B cell (primary cell): Measurements from ENCODE around the gene ANO9. TPM values are rescaled to one million over a fixed set of nuclear protein-coding genes. Genes with fewer than 3 reads are reported as not detected.
"Not testable (repeated sequence)": the region's sequence is repeated elsewhere in the genome, so short reads cannot be mapped to it uniquely, and the experiment has no call there.

ENCODE experiments used
- ATAC-seq: fragments of 200-7000 bp; cut with Tn5 transposase; one replicate; pipeline ENCODE4 v1.10.0; 2021; ENCODE audit warnings: low read depth, mild to moderate bottlenecking, moderate number of reproducible peaks, moderate library complexity
- CTCF ChIA-PET: fragments of 350-600 bp; sonication (Branson Sonifier 250); formaldehyde crosslinking; loops from one replicate; lab custom pipeline; 2021; ENCODE audit warnings: antibody characterized with exemption, inconsistent platforms; lab: Charles Lee
- POLR2A ChIA-PET: fragments of 350-600 bp; sonication (Branson Sonifier 250); formaldehyde crosslinking; loops from one replicate; lab custom pipeline; 2021; ENCODE audit warnings: antibody characterized with exemption; lab: Charles Lee
- DNase-seq: peaks from one replicate; pipeline ENCODE4 v3.0.0; 2013
- H2AFZ ChIP-seq: 2 replicates; pipeline ENCODE4 v1.6.1; 2012; ENCODE audit warnings: mild to moderate bottlenecking, low read depth, low read length; ENCODE audit not compliant: insufficient read depth, poor library complexity, severe bottlenecking
- H3K27ac ChIP-seq, 2 donors: 1 replicate in 1 of 2; 2 replicates in 1 of 2; pipeline ENCODE4 v1.5.1; 2012 to 2013; ENCODE audit warnings: low read length in 2 of 2, mild to moderate bottlenecking in 2 of 2, moderate library complexity in 1 of 2
- H3K27me3 ChIP-seq, 4 experiments: fragments of 200-600 bp in 1 of 4; sonication (generic) in 1 of 4; replicated peaks in 1 of 4; 1 replicate in 2 of 4; 2 replicates in 2 of 4; pipeline versions ENCODE4 v1.6.1 to v1.7.0; 2013 to 2016; ENCODE audit warnings: low read length in 3 of 4, mild to moderate bottlenecking in 2 of 4, mixed read lengths in 1 of 4, moderate library complexity in 1 of 4; ENCODE audit not compliant: insufficient read depth in 4 of 4, control insufficient read depth in 3 of 4; ENCODE audit errors: control extremely low read depth in 1 of 4
- H3K36me3 ChIP-seq, 2 experiments: replicated peaks in 1 of 2; 1 replicate in 1 of 2; 2 replicates in 1 of 2; pipeline versions ENCODE4 v1.6.1 to v1.7.1; 2013; ENCODE audit warnings: low read length in 1 of 2; ENCODE audit not compliant: insufficient read depth in 2 of 2, control insufficient read depth in 1 of 2; ENCODE audit errors: control extremely low read depth in 1 of 2, extremely low read depth in 1 of 2
- H3K4me1 ChIP-seq, 2 donors: fragments of 200-600 bp in 1 of 2; sonication (generic) in 1 of 2; 1 replicate in 1 of 2; 2 replicates in 1 of 2; pipeline versions ENCODE4 v1.5.1 to v1.6.1; 2013 to 2017; ENCODE audit warnings: low read length in 2 of 2; ENCODE audit not compliant: control insufficient read depth in 2 of 2, insufficient read depth in 2 of 2
- H3K4me2 ChIP-seq: replicated peaks from 2 replicates; pipeline ENCODE3; 2012; ENCODE audit warnings: mild to moderate bottlenecking, low read depth, low read length; ENCODE audit not compliant: poor library complexity, severe bottlenecking
- H3K4me3 ChIP-seq, 5 experiments: fragments of 200-600 bp in 1 of 5; sonication (generic) in 1 of 5; 1 replicate in 3 of 5; 2 replicates in 2 of 5; pipeline versions ENCODE4 v1.5.1 to v1.7.0; 2011 to 2016; ENCODE audit warnings: low read length in 4 of 5, mild to moderate bottlenecking in 4 of 5, low read depth in 2 of 5, control low read depth in 1 of 5, moderate library complexity in 1 of 5; ENCODE audit not compliant: insufficient read depth in 1 of 5; ENCODE audit errors: control extremely low read depth in 1 of 5, extremely low read depth in 1 of 5
- H3K79me2 ChIP-seq: fragments of 200-600 bp; sonication (generic); one replicate; pipeline ENCODE4 v1.6.0; 2016; ENCODE audit warnings: low read length; ENCODE audit not compliant: control insufficient read depth, insufficient read depth
- H3K9ac ChIP-seq: fragments of 200-600 bp; sonication (generic); 2 replicates; pipeline ENCODE4 v1.6.1; 2017; ENCODE audit warnings: mild to moderate bottlenecking, low read length, moderate library complexity
- H3K9me3 ChIP-seq, 3 donors: one replicate each; pipeline versions ENCODE4 v1.6.1 to v1.7.1; 2013; ENCODE audit warnings: low read length in 2 of 3; ENCODE audit not compliant: control insufficient read depth in 2 of 3, insufficient read depth in 1 of 3; ENCODE audit errors: control extremely low read depth in 1 of 3
- H4K20me1 ChIP-seq: 2 replicates; pipeline ENCODE4 v1.6.0; 2012; ENCODE audit warnings: mild to moderate bottlenecking, low read length; ENCODE audit not compliant: insufficient read depth, control insufficient read depth, poor library complexity, severe bottlenecking
- H3K27ac Mint-ChIP-seq: one replicate; pipeline ENCODE4 v1.8.0; 2021; ENCODE audit warnings: mixed read lengths
- H3K27me3 Mint-ChIP-seq: one replicate; pipeline ENCODE4 v1.8.0; 2021; ENCODE audit warnings: mixed read lengths
- H3K4me1 Mint-ChIP-seq: one replicate; pipeline ENCODE4 v1.8.0; 2021; ENCODE audit warnings: mixed read lengths
- H3K4me3 Mint-ChIP-seq: one replicate; pipeline ENCODE4 v1.8.0; 2021; ENCODE audit warnings: mixed read lengths
- H3K9me3 Mint-ChIP-seq: one replicate; pipeline ENCODE4 v1.8.0; 2022; ENCODE audit warnings: mixed read lengths; ENCODE audit not compliant: insufficient read depth
- EZH2 ChIP-seq: IDR thresholded peaks from 2 replicates; pipeline ENCODE4 v1.6.1; 2012; ENCODE audit warnings: borderline replicate concordance, low read depth, mild to moderate bottlenecking, moderate library complexity, low read length; ENCODE audit not compliant: insufficient read depth, poor library complexity, severe bottlenecking
- WGBS: methylation state at CpG from one replicate; pipeline ENCODE4 v1.1.5; 2013; ENCODE audit warnings: missing lambda C conversion rate; ENCODE audit not compliant: insufficient coverage; 5-methylcytosine and 5-hydroxymethylcytosine counted together
- intact Hi-C: fragments of 100-400 bp; cut with micrococcal nuclease; formaldehyde crosslinking; loops from one replicate; pipeline ENCODE4 v1.10.0; 2022
- polyA plus RNA-seq: library from polyadenylated mRNA; depleted of rRNA; stranded (reverse); fragments of >200 nt; gene quantifications from 2 replicates; pipeline ENCODE4 v1.2.3, GENCODE V29; 2012
- total RNA-seq, 2 donors: library from RNA; stranded (reverse); fragments of 120-200 nt in 1 of 2; gene quantifications; 1 replicate in 1 of 2; 2 replicates in 1 of 2; pipeline versions ENCODE4 v1.2.3 to v1.2.4, GENCODE V29; 2013 to 2022
- TF ChIP-seq, protein P1 (sequence below): fragments of 200-600 bp; IDR thresholded peaks from one replicate; pipeline ENCODE4 v1.8.0; 2022; ENCODE audit warnings: antibody characterized with exemption, mild to moderate bottlenecking

The ANO9 gene
- total and polyA plus RNA-seq, 2 donors (not counting 1 experiment from before 2014, with no cell fraction given): 62.0 to 107 TPM

DNA sequence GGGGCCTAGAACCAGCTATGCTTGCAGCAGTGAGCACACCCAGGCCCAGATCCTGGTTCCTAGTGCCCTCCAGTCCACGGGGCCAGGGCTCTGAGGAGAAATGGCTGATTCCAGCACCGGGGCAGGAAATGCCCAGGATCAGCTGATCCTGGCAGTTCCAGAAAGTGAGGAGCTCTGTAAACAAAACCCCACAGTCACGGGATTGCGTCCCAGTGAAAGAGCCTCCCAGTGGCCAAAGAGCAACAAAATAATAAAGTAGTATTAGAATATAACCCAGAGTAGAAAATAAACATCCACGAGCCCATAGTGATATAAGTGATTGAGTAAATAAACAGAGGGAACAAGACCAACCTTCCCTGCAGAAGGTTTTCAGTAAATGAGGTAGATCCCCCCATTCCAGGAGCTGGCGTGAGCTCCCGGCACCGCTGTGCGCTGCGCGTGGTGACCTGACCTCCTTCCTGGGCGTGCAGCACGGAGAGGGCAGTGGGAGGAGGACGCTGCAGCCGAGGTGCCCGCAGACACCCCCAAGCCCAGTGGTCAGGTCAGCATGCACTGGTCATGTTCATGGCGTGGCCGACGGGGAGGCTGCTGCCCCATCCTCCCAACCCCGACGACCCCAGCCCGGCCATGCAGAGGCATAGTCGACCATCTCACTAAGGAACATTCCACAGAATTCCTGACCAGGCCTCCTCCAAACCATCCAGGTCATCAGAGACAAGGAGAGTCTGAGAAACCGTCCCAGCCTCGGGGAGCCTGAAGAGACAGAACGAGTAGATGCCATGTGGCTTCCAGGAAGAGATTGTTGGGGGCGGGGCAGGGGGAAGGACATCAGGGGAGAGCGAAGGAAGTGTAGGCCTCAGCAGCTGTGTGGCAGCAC lies 28.1 kb upstream of the ANO9 start:
- intact Hi-C loops: no loop called here
- POLR2A ChIA-PET: no interaction called here
- no peak overlapping the region for H2AFZ ChIP-seq
- CTCF ChIA-PET: no interaction called here
- DNase-seq (no peak), ATAC-seq (no peak)
- Mint-ChIP-seq H3K27me3 (no peaks in the 10 kb centered on the region), H3K9me3 (no peaks in the 10 kb centered on the region), H3K27ac (no peak overlapping the region), H3K4me1 (peaks cover 4% of the 10 kb centered on the region), H3K4me3 (no peak overlapping the region)
- H3K9me3 ChIP-seq: no peaks in the 10 kb centered on the region
- no peaks in the 10 kb centered on the region for H3K36me3 ChIP-seq
- TF ChIP-seq EZH2: no peak
- TF ChIP-seq, protein P1, sequence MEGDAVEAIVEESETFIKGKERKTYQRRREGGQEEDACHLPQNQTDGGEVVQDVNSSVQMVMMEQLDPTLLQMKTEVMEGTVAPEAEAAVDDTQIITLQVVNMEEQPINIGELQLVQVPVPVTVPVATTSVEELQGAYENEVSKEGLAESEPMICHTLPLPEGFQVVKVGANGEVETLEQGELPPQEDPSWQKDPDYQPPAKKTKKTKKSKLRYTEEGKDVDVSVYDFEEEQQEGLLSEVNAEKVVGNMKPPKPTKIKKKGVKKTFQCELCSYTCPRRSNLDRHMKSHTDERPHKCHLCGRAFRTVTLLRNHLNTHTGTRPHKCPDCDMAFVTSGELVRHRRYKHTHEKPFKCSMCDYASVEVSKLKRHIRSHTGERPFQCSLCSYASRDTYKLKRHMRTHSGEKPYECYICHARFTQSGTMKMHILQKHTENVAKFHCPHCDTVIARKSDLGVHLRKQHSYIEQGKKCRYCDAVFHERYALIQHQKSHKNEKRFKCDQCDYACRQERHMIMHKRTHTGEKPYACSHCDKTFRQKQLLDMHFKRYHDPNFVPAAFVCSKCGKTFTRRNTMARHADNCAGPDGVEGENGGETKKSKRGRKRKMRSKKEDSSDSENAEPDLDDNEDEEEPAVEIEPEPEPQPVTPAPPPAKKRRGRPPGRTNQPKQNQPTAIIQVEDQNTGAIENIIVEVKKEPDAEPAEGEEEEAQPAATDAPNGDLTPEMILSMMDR: no peak
- no peaks in the 10 kb centered on the region for H4K20me1 ChIP-seq
- no peaks in the 10 kb centered on the region for H3K27me3 ChIP-seq
- no peak overlapping the region for H3K4me3 ChIP-seq
- H3K4me2 ChIP-seq: no peak overlapping the region
- 97% methylated on average over 20 of the region's 28 CpGs for WGBS
- H3K27ac ChIP-seq: no peak overlapping the region
- H3K4me1 ChIP-seq: no peaks in the 10 kb centered on the region
- no peak overlapping the region for H3K9ac ChIP-seq
- peaks cover 22% of the 10 kb centered on the region for H3K79me2 ChIP-seq

DNA sequence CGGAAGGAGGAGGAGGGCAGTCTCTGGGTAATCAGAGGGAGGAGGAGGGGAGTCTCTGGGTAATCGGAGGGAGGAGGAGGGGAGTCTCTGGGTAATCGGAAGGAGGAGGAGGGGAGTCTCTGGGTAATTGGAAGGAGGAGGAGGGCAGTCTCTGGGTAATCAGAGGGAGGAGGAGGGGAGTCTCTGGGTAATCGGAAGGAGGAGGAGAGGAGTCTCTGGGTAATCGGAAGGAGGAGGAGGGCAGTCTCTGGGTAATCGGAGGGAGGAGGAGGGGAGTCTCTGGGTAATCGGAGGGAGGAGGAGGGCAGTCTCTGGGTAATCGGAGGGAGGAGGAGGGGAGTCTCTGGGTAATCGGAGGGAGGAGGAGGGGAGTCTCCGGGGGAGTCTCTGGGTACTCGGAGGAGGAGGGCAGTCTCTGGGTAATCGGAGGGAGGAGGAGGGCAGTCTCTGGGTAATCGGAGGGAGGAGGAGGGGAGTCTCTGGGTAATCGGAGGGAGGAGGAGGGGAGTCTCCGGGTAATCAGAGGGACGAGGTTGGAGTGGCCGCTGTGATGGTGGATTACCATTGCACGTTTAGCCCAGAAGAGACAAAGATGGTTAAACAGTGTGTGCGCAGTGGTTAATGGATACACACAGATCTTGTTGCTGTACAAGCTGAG lies 27.3 kb upstream of the ANO9 start:
- ATAC-seq, H3K27ac ChIP-seq, H3K9me3 ChIP-seq, H4K20me1 ChIP-seq, DNase-seq, H3K27ac Mint-ChIP-seq, POLR2A ChIA-PET, H3K27me3 Mint-ChIP-seq, H3K9me3 Mint-ChIP-seq, H3K4me1 Mint-ChIP-seq, H3K4me3 Mint-ChIP-seq, H3K4me3 ChIP-seq, H3K4me2 ChIP-seq, CTCF ChIA-PET, H3K36me3 ChIP-seq, H3K4me1 ChIP-seq, H3K9ac ChIP-seq, H2AFZ ChIP-seq, intact Hi-C loops, H3K27me3 ChIP-seq: not testable (repeated sequence)
- WGBS: 94% methylated on average over 12 of the region's 19 CpGs
- peaks cover 22% of the 10 kb centered on the region for H3K79me2 ChIP-seq
